ENCODE results near the gene CEP20. TPM values are rescaled to one million over a fixed set of nuclear protein-coding genes. Genes with fewer than 3 reads are reported as not detected.

The CEP20 gene
- total and polyA plus RNA-seq, 2 of the 8 experiments (the other 6 are each of a cell fraction or from before 2014, with no cell fraction given) = 16.2 to 49.0 TPM

DNA sequence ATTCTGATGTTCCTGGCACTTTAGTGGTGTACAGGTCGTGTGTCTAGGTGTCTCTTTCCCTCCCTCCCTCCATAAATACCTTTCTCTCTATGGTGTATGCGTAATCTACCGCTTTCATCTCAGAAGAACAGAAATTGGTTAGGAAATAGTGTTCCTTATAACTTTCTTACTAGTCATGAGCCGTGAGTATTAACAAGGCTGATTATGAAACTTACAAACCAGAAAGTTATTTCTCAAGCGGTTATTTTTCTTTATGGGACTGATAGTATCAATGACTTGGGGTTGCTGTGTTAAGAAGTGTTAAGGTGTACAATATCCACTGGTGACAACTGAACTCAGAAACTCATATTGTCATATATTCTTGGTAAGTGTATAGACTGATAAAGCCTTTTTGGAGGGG is 18.4 kb downstream of the CEP20 start:
- Histone ChIP-seq H3K18ac (ENCODE audit: extremely low read depth, low read length) (no peak overlapping the region), H3K27me3 (replicated peaks in 1 of 4; ENCODE audit: control insufficient read depth in 3 of 4, extremely low read depth in 1 of 4, insufficient read depth in 3 of 4, low read length in 3 of 4) (no peaks in the 10 kb centered on the region), H3K79me2 (ENCODE audit: control insufficient read depth in 1 of 2, insufficient read depth in 2 of 2, low read length in 2 of 2) (no peaks in the 10 kb centered on the region), H3K23ac (ENCODE audit: insufficient read length) (no peak overlapping the region), H4K20me1 (replicated peaks in 1 of 2; ENCODE audit: control insufficient read depth in 1 of 2, insufficient read depth in 2 of 2, low read length in 2 of 2) (peaks cover 0 to 5% of the 10 kb centered on the region in 2 experiments), H2AFZ (ENCODE audit: low read length) (no peak overlapping the region), H2BK5ac (ENCODE audit: low read depth, low read length) (no peak overlapping the region), H3K9me3 (ENCODE audit: insufficient read depth in 2 of 2, low read depth in 1 of 2, low read length in 1 of 2) (no peaks in the 10 kb centered on the region), H2AK5ac (ENCODE audit: low read depth, low read length) (no peak overlapping the region), H3K4me2 (ENCODE audit: insufficient read depth in 1 of 2, low read depth in 2 of 2, low read length in 2 of 2) (no peak overlapping the region), H3K23me2 (ENCODE audit: low read depth, low read length) (no peaks in the 10 kb centered on the region), H3K36me3 (ENCODE audit: control insufficient read depth in 2 of 4, insufficient read depth in 4 of 4, low read length in 3 of 4) (peaks cover 0 to 50% (median 10%) of the 10 kb centered on the region in 4 experiments; a peak in 5 of 8 replicates), H4K5ac (ENCODE audit: insufficient read length, low read depth, low read length) (no peak overlapping the region), H4K8ac (ENCODE audit: extremely low read depth, insufficient read depth, low read length) (no peak overlapping the region), H3K9ac (replicated peaks in 1 of 4; ENCODE audit: extremely low read depth in 1 of 4, low read depth in 3 of 4, low read length in 3 of 4) (no peak overlapping the region), H3K79me1 (ENCODE audit: low read depth, low read length) (no peaks in the 10 kb centered on the region), H3K14ac (ENCODE audit: insufficient read length) (no peak overlapping the region), H2BK15ac (ENCODE audit: low read length) (no peak overlapping the region), H3K4ac (replicated peaks; ENCODE audit: insufficient read length, low read depth, low read length) (no peak overlapping the region), H3K4me1 (replicated peaks in 1 of 4; ENCODE audit: control insufficient read depth in 3 of 4, insufficient read depth in 4 of 4, low read length in 3 of 4) (no peaks in the 10 kb centered on the region), H2BK12ac (ENCODE audit: low read depth, low read length) (no peak overlapping the region), H2BK120ac (replicated peaks; ENCODE audit: low read depth, low read length) (no peak overlapping the region), H2BK20ac (ENCODE audit: low read length) (no peak overlapping the region), H4K91ac (replicated peaks; ENCODE audit: insufficient read length, low read length) (no peak overlapping the region), H3K56ac (replicated peaks; ENCODE audit: insufficient read length, low read depth, low read length) (no peak overlapping the region), H3K27ac (ENCODE audit: low read depth, low read length) (no peak overlapping the region), H3K4me3 (ENCODE audit: extremely low read depth in 1 of 4, insufficient read depth in 2 of 4, low read depth in 3 of 4, low read length in 4 of 4) (no peak overlapping the region)
- TF ChIP-seq TEAD4 (IDR thresholded peaks at IDR 0.05; ENCODE audit: low read depth, low read length) (no peak), EZH2 (IDR thresholded peaks at IDR 0.05; ENCODE audit: low read depth, low read length, severe bottlenecking) (no peak), FOSL1 (IDR thresholded peaks at IDR 0.05; ENCODE audit: insufficient read depth, low read depth, low read length) (no peak), CBX8 (IDR thresholded peaks at IDR 0.05; ENCODE audit: borderline replicate concordance, low read depth, low read length) (no peak), KDM4A (IDR thresholded peaks at IDR 0.05; ENCODE audit: low read depth, low read length, severe bottlenecking) (no peak), POLR2A (IDR thresholded peaks at IDR 0.05; ENCODE audit: control extremely low read depth in 1 of 2, low read depth in 2 of 2, low read length in 2 of 2) (no peak), TCF12 (IDR thresholded peaks at IDR 0.05; ENCODE audit: low read depth, low read length) (no peak), BCL11A (IDR thresholded peaks at IDR 0.05; ENCODE audit: low read depth in 2 of 2, low read length in 2 of 2) (no peak)
- FAIRE-seq (no peak), DNase-seq (ENCODE audit: low read depth in 1 of 2, low spot score in 2 of 2) (no peak)
- POLR2A ChIA-PET (ENCODE audit: partially characterized antibody) = interaction anchor here (1.0 kb wide), 1 partner anchor 18 kb away, joined by 3 read pairs; the partner anchor contains the start of gene CEP20
- CTCF ChIA-PET (ENCODE audit: partially characterized antibody) = interaction anchor here (0.9 kb wide), 2 partner anchors 13 to 21 kb away, joined by 3 read pairs; no protein-coding TSS in a partner anchor
- WGBS, 2 experiments (ENCODE audit: extremely low coverage in 1 of 2, insufficient coverage in 1 of 2, insufficient read length in 1 of 2, insufficient replicate concordance in 2 of 2, low coverage in 1 of 2, low lambda C conversion rate in 2 of 2, missing lambda C conversion rate in 1 of 2) = 81% methylated on average over 5 of the region's 5 CpGs; no CpG with 5 or more reads in 1 of the 2 experiments
